SH-SY5Y (cell line): ENCODE results near the gene TP63.

Experiments used
- GATA2 ChIP-seq: IDR thresholded peaks from 2 replicates; pipeline ENCODE4 v1.6.1; 2011; ENCODE audit warnings: mild to moderate bottlenecking, low read depth, low read length
- GATA3 ChIP-seq: IDR thresholded peaks from 2 replicates; pipeline ENCODE4 v1.6.1; 2011; ENCODE audit warnings: low read depth, mild to moderate bottlenecking, low read length, moderate library complexity

DNA sequence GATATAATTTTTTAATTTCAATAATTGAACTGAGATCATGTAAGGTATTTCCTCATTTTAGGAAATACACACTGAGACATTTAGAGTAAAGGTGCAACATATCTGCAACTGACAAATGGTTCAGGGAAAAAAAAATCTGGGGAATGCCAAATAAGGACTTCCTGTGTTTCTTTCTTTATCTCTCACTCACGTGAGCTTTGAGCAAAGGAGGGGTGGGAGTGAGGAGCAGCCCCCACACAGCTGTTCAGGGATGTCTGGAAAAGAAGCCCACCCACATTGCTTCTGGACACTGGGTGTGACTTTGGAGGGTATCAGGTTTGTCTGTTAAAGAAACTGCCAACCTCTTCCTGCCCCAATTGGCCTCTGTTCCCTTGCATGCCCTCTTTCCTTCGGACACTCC, 5.6 kb upstream of the TP63 start:
- TF ChIP-seq GATA2 = no peak
- no peak for TF ChIP-seq GATA3
